Measurements from ENCODE around the gene SLC25A17.
"Not testable (repeated sequence)": the region's sequence is repeated elsewhere in the genome, so short reads cannot be mapped to it uniquely, and the experiment has no call there.

SLC25A17 gene

GRCh38 chr22:40818747-40819598, at the start of gene SLC25A17:
SLC25A17 (minus strand) TSS chr22:40819346; CDS start chr22:40819248, 98 bp downstream.
- peak; percentile 67 for TF ChIP-seq CTCF (conservative IDR thresholded peaks at IDR 0.05; ENCODE audit: low read depth, low read length)
- peak; percentile 83 for DNase-seq (ENCODE audit: low read depth)
- peak within 1 kb of the TSS; percentile 96 for H3K4me3 ChIP-seq (ENCODE audit: low read depth, low read length)

DNA sequence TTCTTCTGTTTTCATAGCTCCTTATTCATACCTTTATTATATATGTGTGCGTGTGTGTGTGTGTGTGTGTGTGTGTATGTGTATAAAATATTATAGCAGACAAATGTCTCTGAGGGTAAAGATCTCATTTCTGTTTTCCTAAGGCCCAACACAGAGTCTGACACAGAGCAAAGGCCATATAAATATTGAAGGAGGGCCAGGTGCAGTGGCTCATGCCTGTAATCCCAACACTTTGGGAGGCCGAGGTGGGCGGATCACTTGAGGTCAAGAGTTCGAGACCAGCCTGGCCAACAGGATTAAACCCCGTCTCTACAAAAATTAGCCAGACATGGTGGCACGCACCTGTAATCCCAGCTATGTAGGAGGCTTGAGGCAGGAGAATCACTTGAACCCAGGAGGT, 49.2 kb upstream of the SLC25A17 start:
- DNase-seq (ENCODE audit: low read depth); H3K4me3 ChIP-seq (ENCODE audit: low read depth, low read length): not testable (repeated sequence)

- no peak for TF ChIP-seq CTCF (conservative IDR thresholded peaks at IDR 0.05; ENCODE audit: low read depth, low read length)
- DNase-seq (ENCODE audit: low read depth) = no peak
- H3K4me3 ChIP-seq (ENCODE audit: low read depth, low read length) = no peak overlapping the region
Observed at GRCh38 chr22:40867109-40867508, 48.0 kb upstream of the SLC25A17 start.

- no peak for DNase-seq (ENCODE audit: low read depth)
- no peak for TF ChIP-seq CTCF (conservative IDR thresholded peaks at IDR 0.05; ENCODE audit: low read depth, low read length)
- H3K4me3 ChIP-seq (ENCODE audit: low read depth, low read length) = no peak overlapping the region
Observed at GRCh38 chr22:40862537-40862936, 43.4 kb upstream of the SLC25A17 start.

- TF ChIP-seq CTCF (conservative IDR thresholded peaks at IDR 0.05; ENCODE audit: low read depth, low read length) = no peak
Observed at GRCh38 chr22:40862013-40862412, 42.9 kb upstream of the SLC25A17 start, which contains the start of gene DNAJB7. DNAJB7 (minus strand) TSS chr22:40862113; CDS start chr22:40861994, 119 bp downstream.

DNA sequence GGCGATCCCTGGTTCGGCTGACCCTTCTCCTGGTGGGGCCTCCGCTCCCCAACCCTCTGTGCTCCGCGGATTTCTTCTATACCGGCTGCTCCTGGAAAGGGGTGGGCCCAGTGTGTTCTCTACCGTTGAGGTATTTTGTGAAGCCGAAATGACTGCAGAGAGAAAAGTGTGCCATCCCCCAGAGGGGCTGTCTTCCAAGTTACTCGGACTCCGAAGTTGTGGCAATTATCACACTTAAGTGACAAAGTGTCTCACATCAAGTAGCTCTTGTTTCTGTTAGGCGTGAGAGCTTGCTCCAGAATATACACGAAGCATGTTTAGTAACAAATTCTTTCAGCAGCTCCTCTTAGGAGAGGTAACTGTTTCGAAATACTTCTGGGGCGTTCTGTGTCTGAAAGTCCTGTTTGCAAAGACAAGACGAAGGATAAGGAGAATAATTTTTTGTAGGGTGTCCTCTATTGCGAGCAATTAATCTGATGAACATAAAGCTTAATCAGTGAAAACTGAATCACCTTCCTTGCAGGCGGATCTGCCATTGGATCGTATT, 38.2 kb upstream of the SLC25A17 start:
- peak overlapping the region; percentile 98 for H3K4me3 ChIP-seq (ENCODE audit: low read depth, low read length)
- TF ChIP-seq CTCF (conservative IDR thresholded peaks at IDR 0.05; ENCODE audit: low read depth, low read length) = no peak
- peak; percentile 29 for DNase-seq (ENCODE audit: low read depth)

More at GRCh38 chr22:40862013-40862412, 42.9 kb upstream of the SLC25A17 start, which contains the start of gene DNAJB7:
- H3K4me3 ChIP-seq (ENCODE audit: low read depth, low read length) = no peak within 1 kb of the TSS
- DNase-seq (ENCODE audit: low read depth) = no peak

DNA sequence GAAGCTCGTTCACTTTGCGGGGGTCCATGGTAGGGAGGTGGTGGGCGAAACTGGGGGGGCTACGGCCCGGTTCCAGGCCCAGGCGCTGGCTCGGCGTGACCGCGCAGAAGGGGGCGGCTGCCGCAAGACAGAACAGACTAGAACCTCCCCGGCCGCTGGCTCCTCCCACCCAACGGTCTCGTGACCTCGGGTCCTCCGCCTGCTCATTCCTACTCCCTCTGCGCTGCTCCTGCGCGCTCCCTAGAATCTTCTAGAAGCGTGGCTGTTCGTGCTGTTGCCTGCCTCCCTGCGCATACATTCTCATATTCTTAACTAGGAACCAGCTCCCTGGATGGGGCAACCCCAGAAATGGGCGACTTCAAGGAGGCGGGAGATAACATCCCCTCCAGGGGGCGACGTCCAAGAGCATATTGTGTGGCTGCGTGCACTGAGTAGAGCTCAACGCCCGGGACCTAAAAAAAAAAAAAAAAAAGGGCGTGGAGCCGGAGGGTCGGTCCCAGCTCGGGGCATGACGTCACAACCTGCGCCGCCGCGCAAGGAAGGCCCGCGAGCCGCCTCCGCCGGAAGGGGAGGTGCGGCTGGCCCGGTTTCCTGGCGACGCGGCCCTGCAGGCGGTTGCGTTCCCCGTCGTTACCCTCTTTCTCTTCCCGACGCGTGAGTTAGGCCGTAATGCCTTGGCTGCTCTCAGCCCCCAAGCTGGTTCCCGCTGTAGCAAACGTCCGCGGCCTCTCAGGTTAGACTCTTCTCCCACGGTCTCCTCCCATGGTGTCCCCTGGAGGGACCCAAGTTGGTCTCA, 37.6 kb upstream of the SLC25A17 start, which contains the start of the genes ST13 and XPNPEP3:
Gene ST13 (minus strand): TSS at position 127 of the 796 bp plus-strand sequence. CDS start 99 bp downstream, at position 28.
Gene XPNPEP3 (plus strand): TSS at position 636 of the 796 bp plus-strand sequence. CDS start 34 bp downstream, at position 670.
- peak; percentile 98 for DNase-seq (ENCODE audit: low read depth)
- peak within 1 kb of the TSS; percentile 98 for H3K4me3 ChIP-seq (ENCODE audit: low read depth, low read length)
- TF ChIP-seq CTCF (conservative IDR thresholded peaks at IDR 0.05; ENCODE audit: low read depth, low read length) = peak; percentile 28

Measured in choroid plexus epithelial cell (primary cell).